MM.1S (cell line): ENCODE data around the gene MRPS7.
A peak's percentile ranks its signal among the peaks of the same experiment; 100 is the strongest.

ENCODE experiments used
- DNase-seq: peaks from one replicate; pipeline ENCODE4 v3.0.0-alpha.2; 2015
- H2AFZ ChIP-seq: fragments of 300-600 bp; sonication (generic); 2 replicates; pipeline ENCODE4 v1.6.0; 2016; ENCODE audit warnings: antibody characterized with exemption, low read length
- H3F3A ChIP-seq: fragments of 300-600 bp; sonication (generic); 2 replicates; pipeline ENCODE4 v1.6.1; 2016; ENCODE audit warnings: mild to moderate bottlenecking, antibody characterized with exemption, low read length, moderate library complexity, mixed read lengths; ENCODE audit not compliant: insufficient read depth
- H3K27ac ChIP-seq: fragments of 300-600 bp; sonication (generic); 2 replicates; pipeline ENCODE4 v1.5.1; 2016; ENCODE audit warnings: mild to moderate bottlenecking, low read length
- H3K27me3 ChIP-seq: fragments of 300-600 bp; sonication (generic); replicated peaks from 2 replicates; pipeline ENCODE4 v1.6.0; 2016; ENCODE audit warnings: low read length; ENCODE audit not compliant: insufficient read depth
- H3K36me3 ChIP-seq: fragments of 300-600 bp; sonication (generic); replicated peaks from 2 replicates; pipeline ENCODE4 v1.6.1; 2016; ENCODE audit warnings: mild to moderate bottlenecking, low read length, mixed read lengths; ENCODE audit not compliant: insufficient read depth
- H3K4me1 ChIP-seq: fragments of 300-600 bp; sonication (generic); 2 replicates; pipeline ENCODE4 v1.6.1; 2016; ENCODE audit warnings: low read length, mixed read lengths
- H3K4me2 ChIP-seq: fragments of 300-600 bp; sonication (generic); 2 replicates; pipeline ENCODE4 v1.6.0; 2016; ENCODE audit warnings: low read depth, low read length
- H3K4me3 ChIP-seq: fragments of 300-600 bp; sonication (generic); 2 replicates; pipeline ENCODE4 v1.5.1; 2016; ENCODE audit warnings: low read length, mixed read lengths
- H3K79me2 ChIP-seq: fragments of 300-600 bp; sonication (generic); 2 replicates; pipeline ENCODE4 v1.6.1; 2016; ENCODE audit warnings: mixed run types, low read length, mixed read lengths
- H3K9ac ChIP-seq: fragments of 300-600 bp; sonication (generic); 2 replicates; pipeline ENCODE4 v1.6.1; 2016; ENCODE audit warnings: low read length, mixed read lengths
- H3K9me2 ChIP-seq: fragments of 300-600 bp; sonication (generic); replicated peaks from 2 replicates; pipeline ENCODE4 v1.6.1; 2016; ENCODE audit warnings: mild to moderate bottlenecking, low read length, mixed read lengths; ENCODE audit not compliant: insufficient read depth
- H3K9me3 ChIP-seq: fragments of 300-600 bp; sonication (generic); replicated peaks from 2 replicates; pipeline ENCODE4 v1.6.1; 2016; ENCODE audit warnings: mild to moderate bottlenecking, low read length, mixed read lengths; ENCODE audit not compliant: insufficient read depth
- H4K20me1 ChIP-seq: fragments of 300-600 bp; sonication (generic); 2 replicates; pipeline ENCODE4 v1.6.1; 2016; ENCODE audit warnings: mild to moderate bottlenecking, low read length, moderate library complexity, mixed read lengths; ENCODE audit not compliant: insufficient read depth
- CTCF ChIP-seq: fragments of 300-600 bp; sonication (generic); IDR thresholded peaks from 2 replicates; pipeline ENCODE4 v1.5.1; 2016; ENCODE audit warnings: antibody characterized with exemption, low read length, mixed read lengths
- EZH2 ChIP-seq: fragments of 300-600 bp; sonication (generic); optimal IDR thresholded peaks from 2 replicates; pipeline ENCODE3; 2017; ENCODE audit warnings: low read depth, mild to moderate bottlenecking, antibody characterized with exemption, low read length, mixed read lengths
- EZH2phosphoT487 ChIP-seq: fragments of 300-600 bp; sonication (generic); IDR thresholded peaks from 2 replicates; pipeline ENCODE4 v1.6.1; 2018; ENCODE audit warnings: antibody characterized with exemption, low read length

MRPS7 gene

GRCh38 chr17:75237100-75238014 lies 24.3 kb upstream of the MRPS7 start:
- Histone ChIP-seq H3K36me3 (peaks cover 21% of the 10 kb centered on the region), H3K27me3 (no peaks in the 10 kb centered on the region), H2AFZ (no peak overlapping the region), H3F3A (peaks cover 12% of the 10 kb centered on the region; the same call in 1 of the 2 replicates), H3K9me3 (no peaks in the 10 kb centered on the region), H3K79me2 (no peaks in the 10 kb centered on the region), H3K9ac (no peak overlapping the region), H3K4me3 (no peak overlapping the region), H4K20me1 (no peaks in the 10 kb centered on the region), H3K9me2 (no peaks in the 10 kb centered on the region), H3K4me1 (no peaks in the 10 kb centered on the region), H3K4me2 (no peak overlapping the region), H3K27ac (no peak overlapping the region)
- DNase-seq, result no peak
- TF ChIP-seq CTCF (no peak), EZH2 (no peak), EZH2phosphoT487 (no peak)

GRCh38 chr17:75238020-75238580 lies 23.6 kb upstream of the MRPS7 start:
- H3K4me1 ChIP-seq, result no peaks in the 10 kb centered on the region
- peaks cover 12% of the 10 kb centered on the region; the same call in 1 of the 2 replicates for H3F3A ChIP-seq
- TF ChIP-seq CTCF, result no peak
- H4K20me1 ChIP-seq, result no peaks in the 10 kb centered on the region
- no peak overlapping the region for H3K4me2 ChIP-seq
- no peak overlapping the region for H3K9ac ChIP-seq
- no peaks in the 10 kb centered on the region for H3K9me3 ChIP-seq
- H2AFZ ChIP-seq, result no peak overlapping the region
- no peaks in the 10 kb centered on the region for H3K79me2 ChIP-seq
- no peak for DNase-seq
- H3K27me3 ChIP-seq, result no peaks in the 10 kb centered on the region
- H3K27ac ChIP-seq, result no peak overlapping the region
- H3K36me3 ChIP-seq, result peaks cover 15% of the 10 kb centered on the region
- H3K9me2 ChIP-seq, result no peaks in the 10 kb centered on the region
- no peak overlapping the region for H3K4me3 ChIP-seq

- peak; percentile 77 for DNase-seq
- Histone ChIP-seq H3K9ac (no peak overlapping the region), H3F3A (peaks cover 12% of the 10 kb centered on the region; the same call in 1 of the 2 replicates), H3K9me3 (no peaks in the 10 kb centered on the region), H3K36me3 (peaks cover 15% of the 10 kb centered on the region), H3K27me3 (no peaks in the 10 kb centered on the region), H3K4me1 (no peaks in the 10 kb centered on the region), H4K20me1 (no peaks in the 10 kb centered on the region), H3K4me3 (no peak overlapping the region), H3K79me2 (no peaks in the 10 kb centered on the region), H3K9me2 (no peaks in the 10 kb centered on the region), H2AFZ (no peak overlapping the region), H3K27ac (no peak overlapping the region), H3K4me2 (no peak overlapping the region)
- TF ChIP-seq EZH2phosphoT487 (no peak), CTCF (peak; percentile 87), EZH2 (no peak)
Observed at GRCh38 chr17:75238684-75239191, 22.9 kb upstream of the MRPS7 start.
